Gastrocnemius medialis (tissue), 4 donors: ENCODE results near the gene SNRPD3. TPM values are rescaled to one million over a fixed set of nuclear protein-coding genes. Genes with fewer than 3 reads are reported as not detected.
A peak's percentile ranks its signal among the peaks of the same experiment; 100 is the strongest.
"Not testable (repeated sequence)": the region's sequence is repeated elsewhere in the genome, so short reads cannot be mapped to it uniquely, and the experiment has no call there.

Experiments
- ATAC-seq, 2 donors: fragments of 150-250 bp; one replicate each; pipeline ENCODE4 v1.9.1; 2016
- DNase-seq, 2 donors: peaks; one replicate each; pipeline ENCODE4 v3.0.0-alpha.2; 2019
- H3K27ac ChIP-seq, 4 donors: fragments of 200-600 bp; sonication (generic); 1 replicate in 1 of 4; 2 replicates in 3 of 4; pipeline ENCODE4 v1.5.1; 2016 to 2018; ENCODE audit warnings: mild to moderate bottlenecking in 2 of 4, moderate library complexity in 1 of 4
- H3K27me3 ChIP-seq, 3 donors: fragments of 200-600 bp; sonication (generic) in 2 of 3; 1 replicate in 1 of 3; 2 replicates in 2 of 3; pipeline versions ENCODE4 v1.5.1 to v1.6.0; 2016 to 2019; ENCODE audit warnings: mild to moderate bottlenecking in 1 of 3, moderate library complexity in 1 of 3
- H3K36me3 ChIP-seq, 2 donors: fragments of 200-600 bp; sonication (generic) in 1 of 2; one replicate each; pipeline ENCODE4 v1.5.1; 2017 to 2018
- H3K4me1 ChIP-seq, 2 donors: fragments of 200-600 bp; sonication (generic) in 1 of 2; one replicate each; pipeline ENCODE4 v1.5.1; 2016 to 2017; ENCODE audit warnings: mild to moderate bottlenecking in 2 of 2
- H3K4me3 ChIP-seq, 4 donors: fragments of 200-600 bp; sonication (generic) in 3 of 4; 1 replicate in 1 of 4; 2 replicates in 3 of 4; pipeline ENCODE4 v1.5.1; 2016 to 2019; ENCODE audit warnings: mild to moderate bottlenecking in 2 of 4
- H3K9me3 ChIP-seq, 3 donors: fragments of 200-600 bp; sonication (generic) in 2 of 3; 1 replicate in 1 of 3; 2 replicates in 2 of 3; pipeline ENCODE4 v1.5.1; 2016 to 2019
- CTCF ChIP-seq, 5 experiments: fragments of 450-650 bp in 3 of 5; fragments of 200-600 bp in 2 of 5; sonication (generic) in 2 of 5; IDR thresholded peaks in 4 of 5; conservative IDR thresholded peaks in 1 of 5; 1 replicate in 4 of 5; 2 replicates in 1 of 5; pipeline ENCODE4 v1.5.1; 2016 to 2019; ENCODE audit warnings: antibody characterized with exemption in 5 of 5, mild to moderate bottlenecking in 3 of 5, moderate library complexity in 3 of 5
- POLR2A ChIP-seq, 2 donors: fragments of 450-650 bp; IDR thresholded peaks; one replicate each; pipeline ENCODE4 v1.6.1; 2017; ENCODE audit warnings: antibody characterized with exemption in 2 of 2, mild to moderate bottlenecking in 2 of 2, moderate library complexity in 2 of 2
- in situ Hi-C, 4 donors: fragments of 200-750 bp; cut with MboI; loops; one replicate each; pipeline versions ENCODE4 v1.15.0 to v1.8.0; 2017; ENCODE audit warnings: low sequenced_read_pairs in 4 of 4
- intact Hi-C: fragments of 100-400 bp; cut with DNase I; formaldehyde crosslinking; loops from one replicate; pipeline ENCODE4 v1.15.1; 2023; ENCODE audit warnings: low total_unique reads
- total RNA-seq, 4 donors: library from RNA; depleted of rRNA; stranded (reverse); fragments of >200 nt; gene quantifications; one replicate each; pipeline versions ENCODE4 v1.1.0 to v1.2.3, GENCODE V29; 2016

Gene SNRPD3
- total RNA-seq, 4 donors from 2014 or later: 119 to 166 (median 145) TPM

GRCh38 chr22:24526191-24526590 is 29.6 kb upstream of the SNRPD3 start:
- DNase-seq (no peak), ATAC-seq (no peak)
- H3K36me3 ChIP-seq: no peaks in the 10 kb centered on the region
- intact Hi-C loops (loop anchor here (2.0 to 10.0 kb wide), 2 partner anchors 103 to 201 kb away; no protein-coding TSS in a partner anchor), in situ Hi-C loops (loop anchor here in 3 of 4 donors (5.0 to 10.0 kb wide), 3 partner anchors 101 to 201 kb away; partner anchors contain the start of gene ADORA2A (in 1 of the 3))
- TF ChIP-seq POLR2A (IDR thresholded peaks at IDR 0.05) (no peak), CTCF (IDR thresholded peaks at IDR 0.05 in 4 of 5, conservative IDR thresholded peaks at IDR 0.05 in 1 of 5) (no peak)
- H3K27ac ChIP-seq: no peak overlapping the region
- H3K4me1 ChIP-seq: peaks cover 4 to 7% of the 10 kb centered on the region in 2 donors
- H3K4me3 ChIP-seq: no peak overlapping the region
- no peaks in the 10 kb centered on the region for H3K27me3 ChIP-seq
- H3K9me3 ChIP-seq: no peaks in the 10 kb centered on the region

- DNase-seq: no peak
- ATAC-seq: no peak
- no peaks in the 10 kb centered on the region for H3K36me3 ChIP-seq
- no peaks in the 10 kb centered on the region for H3K27me3 ChIP-seq
- H3K4me3 ChIP-seq: no peak overlapping the region
- intact Hi-C loops (loop anchor here (10.0 kb wide), 1 partner anchor 205 kb away; no protein-coding TSS in a partner anchor), in situ Hi-C loops (loop anchor here in 3 of 4 donors (5.0 to 10.0 kb wide), 3 partner anchors 105 to 205 kb away; partner anchors contain the start of gene ADORA2A (in 1 of the 3))
- no peak for TF ChIP-seq POLR2A (IDR thresholded peaks at IDR 0.05)
- no peak overlapping the region for H3K27ac ChIP-seq
- H3K9me3 ChIP-seq: no peaks in the 10 kb centered on the region
- H3K4me1 ChIP-seq: peaks cover 0 to 7% of the 10 kb centered on the region in 2 donors
Observed at GRCh38 chr22:24529898-24530297, 25.9 kb upstream of the SNRPD3 start.

- H3K9me3 ChIP-seq, H3K4me3 ChIP-seq, in situ Hi-C loops, H3K27me3 ChIP-seq, H3K27ac ChIP-seq, H3K36me3 ChIP-seq, H3K4me1 ChIP-seq, intact Hi-C loops: not testable (repeated sequence)
- ATAC-seq (peak in 1 of 2 donors; percentile 82), DNase-seq (peak in 1 of 2 donors; percentile 42)
Observed at GRCh38 chr22:24530968-24531367, 24.8 kb upstream of the SNRPD3 start.

GRCh38 chr22:24532075-24532474 is 23.7 kb upstream of the SNRPD3 start:
- no peak for ATAC-seq
- Histone ChIP-seq H3K36me3 (no peaks in the 10 kb centered on the region), H3K27ac (no peak overlapping the region), H3K9me3 (no peaks in the 10 kb centered on the region), H3K4me3 (no peak overlapping the region), H3K4me1 (peaks cover 0 to 8% of the 10 kb centered on the region in 2 donors), H3K27me3 (no peaks in the 10 kb centered on the region)
- intact Hi-C loops (no loop called here), in situ Hi-C loops (no loop called here)
- TF ChIP-seq CTCF (IDR thresholded peaks at IDR 0.05 in 4 of 5, conservative IDR thresholded peaks at IDR 0.05 in 1 of 5) (no peak), POLR2A (IDR thresholded peaks at IDR 0.05) (no peak)
- no peak for DNase-seq

GRCh38 chr22:24535348-24535747 is 20.5 kb upstream of the SNRPD3 start:
- in situ Hi-C loops: no loop called here
- no peak for DNase-seq

More at GRCh38 chr22:24535348-24535747, 20.5 kb upstream of the SNRPD3 start:
- Histone ChIP-seq H3K27me3 (no peaks in the 10 kb centered on the region), H3K9me3 (no peaks in the 10 kb centered on the region), H3K4me1 (peaks cover 7 to 19% of the 10 kb centered on the region in 2 donors), H3K36me3 (peaks cover 0 to 5% of the 10 kb centered on the region in 2 donors), H3K27ac (no peak overlapping the region), H3K4me3 (no peak overlapping the region)
- intact Hi-C loops: no loop called here
- no peak for ATAC-seq
- TF ChIP-seq POLR2A (IDR thresholded peaks at IDR 0.05) (no peak), CTCF (IDR thresholded peaks at IDR 0.05 in 4 of 5, conservative IDR thresholded peaks at IDR 0.05 in 1 of 5) (no peak)
